Peyer's patch (tissue), 4 donors: ENCODE results near the gene SUSD4.

ENCODE experiments used
- POLR2A ChIP-seq, 2 donors: fragments of 450-650 bp; IDR thresholded peaks; one replicate each; pipeline ENCODE4 v1.5.1; 2017; ENCODE audit warnings: antibody characterized with exemption in 2 of 2, mild to moderate bottlenecking in 2 of 2, moderate library complexity in 2 of 2
- TF ChIP-seq, protein P1 (sequence below), 6 experiments: fragments of 450-650 bp in 4 of 6; fragments of 200-600 bp in 2 of 6; sonication (generic) in 1 of 6; IDR thresholded peaks; one replicate each; pipeline ENCODE4 v1.5.1; 2017 to 2019; ENCODE audit warnings: antibody characterized with exemption in 6 of 6, mild to moderate bottlenecking in 3 of 6, moderate library complexity in 1 of 6

DNA sequence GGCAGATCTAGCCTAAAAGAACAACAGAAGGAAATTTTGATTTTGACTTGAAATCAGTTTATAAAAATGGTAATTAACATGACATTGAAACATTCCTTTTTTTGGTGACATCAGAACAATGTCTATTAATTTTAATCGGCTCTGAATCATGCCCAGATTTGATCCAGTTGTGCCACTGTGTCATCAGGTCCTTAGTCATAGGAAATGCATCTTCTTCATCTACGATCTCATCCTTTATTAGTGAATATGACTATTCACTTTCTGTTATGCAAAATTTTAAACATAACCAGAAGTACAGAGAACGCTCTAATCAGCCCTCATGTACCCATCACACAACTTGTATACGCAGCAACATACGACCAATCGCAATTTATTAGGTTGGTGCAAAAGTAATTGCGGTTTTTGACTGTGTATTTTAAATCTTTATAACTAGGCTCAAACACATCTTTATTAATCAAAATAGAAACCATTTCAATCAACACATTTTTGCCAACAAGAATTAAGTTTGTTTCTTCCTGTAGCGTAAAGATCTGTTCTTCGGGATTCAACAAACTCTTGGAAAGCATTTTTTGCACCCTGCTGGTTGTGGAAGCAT lies 180.6 kb downstream of the SUSD4 start:
- TF ChIP-seq, protein P1, sequence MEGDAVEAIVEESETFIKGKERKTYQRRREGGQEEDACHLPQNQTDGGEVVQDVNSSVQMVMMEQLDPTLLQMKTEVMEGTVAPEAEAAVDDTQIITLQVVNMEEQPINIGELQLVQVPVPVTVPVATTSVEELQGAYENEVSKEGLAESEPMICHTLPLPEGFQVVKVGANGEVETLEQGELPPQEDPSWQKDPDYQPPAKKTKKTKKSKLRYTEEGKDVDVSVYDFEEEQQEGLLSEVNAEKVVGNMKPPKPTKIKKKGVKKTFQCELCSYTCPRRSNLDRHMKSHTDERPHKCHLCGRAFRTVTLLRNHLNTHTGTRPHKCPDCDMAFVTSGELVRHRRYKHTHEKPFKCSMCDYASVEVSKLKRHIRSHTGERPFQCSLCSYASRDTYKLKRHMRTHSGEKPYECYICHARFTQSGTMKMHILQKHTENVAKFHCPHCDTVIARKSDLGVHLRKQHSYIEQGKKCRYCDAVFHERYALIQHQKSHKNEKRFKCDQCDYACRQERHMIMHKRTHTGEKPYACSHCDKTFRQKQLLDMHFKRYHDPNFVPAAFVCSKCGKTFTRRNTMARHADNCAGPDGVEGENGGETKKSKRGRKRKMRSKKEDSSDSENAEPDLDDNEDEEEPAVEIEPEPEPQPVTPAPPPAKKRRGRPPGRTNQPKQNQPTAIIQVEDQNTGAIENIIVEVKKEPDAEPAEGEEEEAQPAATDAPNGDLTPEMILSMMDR (IDR thresholded peaks at IDR 0.05): no peak
- TF ChIP-seq POLR2A (IDR thresholded peaks at IDR 0.05): no peak
